Natural killer cell (primary cell): ENCODE data around the gene BCL2L13. TPM values are rescaled to one million over a fixed set of nuclear protein-coding genes. Genes with fewer than 3 reads are reported as not detected.
"Not testable (repeated sequence)": the region's sequence is repeated elsewhere in the genome, so short reads cannot be mapped to it uniquely, and the experiment has no call there.

Source experiments
- ATAC-seq, 3 donors: fragments of 150-1000 bp in 2 of 3; fragments of 200-7000 bp in 1 of 3; cut with Tn5 transposase; 1 replicate in 1 of 3; 2 replicates in 2 of 3; pipeline ENCODE4 v1.10.0; 2021; ENCODE audit warnings: mild to moderate bottlenecking in 2 of 3, moderate library complexity in 2 of 3
- DNase-seq, 2 donors: peaks; one replicate each; pipeline versions ENCODE4 v3.0.0 to v3.0.0-alpha.2; 2013 to 2021; ENCODE audit warnings: mixed read lengths in 1 of 2
- H3K27ac ChIP-seq: one replicate; pipeline ENCODE4 v1.5.1; 2013; ENCODE audit warnings: mild to moderate bottlenecking, low read length
- H3K27me3 ChIP-seq: one replicate; pipeline ENCODE4 v1.6.1; 2013; ENCODE audit warnings: low read length; ENCODE audit not compliant: control insufficient read depth, insufficient read depth
- H3K36me3 ChIP-seq: one replicate; pipeline ENCODE4 v1.6.1; 2013; ENCODE audit warnings: low read length; ENCODE audit not compliant: control insufficient read depth, insufficient read depth
- H3K4me1 ChIP-seq: one replicate; pipeline ENCODE4 v1.6.1; 2013; ENCODE audit warnings: low read length; ENCODE audit not compliant: control insufficient read depth, insufficient read depth
- H3K4me3 ChIP-seq: one replicate; pipeline ENCODE4 v1.5.1; 2013; ENCODE audit warnings: low read length
- H3K9me3 ChIP-seq: one replicate; pipeline ENCODE4 v1.6.1; 2013; ENCODE audit warnings: low read length; ENCODE audit not compliant: control insufficient read depth, insufficient read depth
- H3K27ac Mint-ChIP-seq, 2 donors: one replicate each; pipeline ENCODE4 v1.8.0; 2022; ENCODE audit warnings: mild to moderate bottlenecking in 2 of 2, mixed read lengths in 2 of 2, moderate library complexity in 1 of 2
- H3K27me3 Mint-ChIP-seq, 2 donors: one replicate each; pipeline ENCODE4 v1.8.0; 2022; ENCODE audit warnings: low read depth in 2 of 2, mixed read lengths in 2 of 2
- H3K36me3 Mint-ChIP-seq: one replicate; pipeline ENCODE4 v1.8.0; 2022; ENCODE audit warnings: mixed read lengths
- H3K4me1 Mint-ChIP-seq, 2 donors: one replicate each; pipeline ENCODE4 v1.8.0; 2022; ENCODE audit warnings: mixed read lengths in 2 of 2
- H3K4me3 Mint-ChIP-seq: one replicate; pipeline ENCODE4 v1.8.0; 2022; ENCODE audit warnings: mild to moderate bottlenecking, moderate library complexity, mixed read lengths
- H3K9me3 Mint-ChIP-seq, 2 donors: one replicate each; pipeline ENCODE4 v1.8.0; 2022; ENCODE audit warnings: mixed read lengths in 2 of 2
- WGBS: methylation state at CpG from one replicate; pipeline ENCODE4 v1.1.7; 2013; ENCODE audit warnings: missing lambda C conversion rate; ENCODE audit not compliant: insufficient coverage; 5-methylcytosine and 5-hydroxymethylcytosine counted together
- intact Hi-C: fragments of 100-400 bp; cut with micrococcal nuclease; formaldehyde crosslinking; loops from one replicate; pipeline ENCODE4 v1.14.2; 2022
- total RNA-seq, 4 donors: library from RNA; stranded (reverse); fragments of 120-200 nt in 1 of 4; gene quantifications; one replicate each; pipeline versions ENCODE4 v1.2.3 to v1.2.4, GENCODE V29; 2013 to 2022
- TF ChIP-seq, protein P1 (sequence below): fragments of 200-600 bp; IDR thresholded peaks from one replicate; pipeline ENCODE4 v1.8.0; 2022; ENCODE audit warnings: antibody characterized with exemption

BCL2L13 gene
- total RNA-seq, 3 donors from 2014 or later (not counting 1 experiment from before 2014, with no cell fraction given): 19.1 to 28.7 (median 23.3) TPM

DNA sequence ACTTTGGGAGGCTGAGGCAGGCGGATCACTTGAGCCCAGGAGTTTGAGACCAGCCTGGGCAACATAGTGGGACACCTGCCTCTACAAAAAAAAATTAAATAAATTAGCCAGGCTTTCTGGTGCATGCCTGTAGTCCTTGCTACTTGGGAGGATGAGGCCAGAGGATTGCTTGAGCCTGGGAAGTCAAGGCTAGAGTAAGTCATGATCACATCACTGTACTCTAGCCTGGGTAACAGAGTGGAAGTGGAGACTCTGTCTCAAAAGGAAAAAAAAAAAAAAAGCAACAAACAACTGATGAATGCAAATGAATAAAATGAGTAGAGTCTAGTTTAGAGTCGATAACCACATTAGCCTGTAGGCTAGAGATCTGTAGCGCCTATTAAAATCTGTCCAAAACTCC lies 3.9 kb upstream of the BCL2L13 start:
- Histone ChIP-seq H3K27me3 (no peaks in the 10 kb centered on the region), H3K36me3 (no peaks in the 10 kb centered on the region), H3K9me3 (no peaks in the 10 kb centered on the region), H3K4me3 (no peak overlapping the region), H3K4me1 (peaks cover 14% of the 10 kb centered on the region), H3K27ac (no peak overlapping the region)
- H3K36me3 Mint-ChIP-seq: no peaks in the 10 kb centered on the region
- H3K4me3 Mint-ChIP-seq: no peak overlapping the region
- DNase-seq: no peak
- peaks cover 19 to 24% of the 10 kb centered on the region in 2 donors for H3K4me1 Mint-ChIP-seq
- no peaks in the 10 kb centered on the region for H3K27me3 Mint-ChIP-seq
- no peak overlapping the region for H3K27ac Mint-ChIP-seq
- TF ChIP-seq, protein P1, sequence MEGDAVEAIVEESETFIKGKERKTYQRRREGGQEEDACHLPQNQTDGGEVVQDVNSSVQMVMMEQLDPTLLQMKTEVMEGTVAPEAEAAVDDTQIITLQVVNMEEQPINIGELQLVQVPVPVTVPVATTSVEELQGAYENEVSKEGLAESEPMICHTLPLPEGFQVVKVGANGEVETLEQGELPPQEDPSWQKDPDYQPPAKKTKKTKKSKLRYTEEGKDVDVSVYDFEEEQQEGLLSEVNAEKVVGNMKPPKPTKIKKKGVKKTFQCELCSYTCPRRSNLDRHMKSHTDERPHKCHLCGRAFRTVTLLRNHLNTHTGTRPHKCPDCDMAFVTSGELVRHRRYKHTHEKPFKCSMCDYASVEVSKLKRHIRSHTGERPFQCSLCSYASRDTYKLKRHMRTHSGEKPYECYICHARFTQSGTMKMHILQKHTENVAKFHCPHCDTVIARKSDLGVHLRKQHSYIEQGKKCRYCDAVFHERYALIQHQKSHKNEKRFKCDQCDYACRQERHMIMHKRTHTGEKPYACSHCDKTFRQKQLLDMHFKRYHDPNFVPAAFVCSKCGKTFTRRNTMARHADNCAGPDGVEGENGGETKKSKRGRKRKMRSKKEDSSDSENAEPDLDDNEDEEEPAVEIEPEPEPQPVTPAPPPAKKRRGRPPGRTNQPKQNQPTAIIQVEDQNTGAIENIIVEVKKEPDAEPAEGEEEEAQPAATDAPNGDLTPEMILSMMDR: no peak
- no peak for ATAC-seq
- intact Hi-C loops: no loop called here
- 98% methylated on average over 3 of the region's 3 CpGs for WGBS
- no peaks in the 10 kb centered on the region for H3K9me3 Mint-ChIP-seq

DNA sequence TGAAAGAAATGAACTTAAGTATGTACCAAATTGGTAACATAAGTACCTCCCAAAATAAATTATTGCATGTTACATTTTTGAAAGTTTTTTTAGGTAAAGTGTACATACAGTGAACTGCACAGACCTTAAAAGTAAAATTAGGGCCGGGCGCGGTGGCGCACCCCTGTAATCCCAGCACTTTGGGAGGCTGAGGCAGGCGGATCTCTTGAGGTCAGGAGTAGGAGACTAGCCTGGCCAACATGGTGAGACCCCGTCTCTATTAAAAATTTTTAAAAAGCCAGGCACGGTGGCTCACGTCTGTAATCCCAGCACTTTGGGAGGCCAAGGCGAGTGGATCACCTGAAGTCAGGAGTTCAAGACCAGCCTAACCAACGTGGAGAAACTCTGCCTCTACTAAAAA lies 1.7 kb upstream of the BCL2L13 start:
- WGBS: 90% methylated on average over 9 of the region's 10 CpGs
- H3K27ac Mint-ChIP-seq, H3K4me3 Mint-ChIP-seq, H3K4me3 ChIP-seq, ATAC-seq, H3K9me3 Mint-ChIP-seq, DNase-seq, H3K36me3 Mint-ChIP-seq, H3K27me3 Mint-ChIP-seq, intact Hi-C loops, H3K27ac ChIP-seq, H3K27me3 ChIP-seq, H3K9me3 ChIP-seq, H3K36me3 ChIP-seq: not testable (repeated sequence)
- peaks cover 18% of the 10 kb centered on the region for H3K4me1 ChIP-seq
- peaks cover 25 to 26% of the 10 kb centered on the region in 2 donors for H3K4me1 Mint-ChIP-seq

DNA sequence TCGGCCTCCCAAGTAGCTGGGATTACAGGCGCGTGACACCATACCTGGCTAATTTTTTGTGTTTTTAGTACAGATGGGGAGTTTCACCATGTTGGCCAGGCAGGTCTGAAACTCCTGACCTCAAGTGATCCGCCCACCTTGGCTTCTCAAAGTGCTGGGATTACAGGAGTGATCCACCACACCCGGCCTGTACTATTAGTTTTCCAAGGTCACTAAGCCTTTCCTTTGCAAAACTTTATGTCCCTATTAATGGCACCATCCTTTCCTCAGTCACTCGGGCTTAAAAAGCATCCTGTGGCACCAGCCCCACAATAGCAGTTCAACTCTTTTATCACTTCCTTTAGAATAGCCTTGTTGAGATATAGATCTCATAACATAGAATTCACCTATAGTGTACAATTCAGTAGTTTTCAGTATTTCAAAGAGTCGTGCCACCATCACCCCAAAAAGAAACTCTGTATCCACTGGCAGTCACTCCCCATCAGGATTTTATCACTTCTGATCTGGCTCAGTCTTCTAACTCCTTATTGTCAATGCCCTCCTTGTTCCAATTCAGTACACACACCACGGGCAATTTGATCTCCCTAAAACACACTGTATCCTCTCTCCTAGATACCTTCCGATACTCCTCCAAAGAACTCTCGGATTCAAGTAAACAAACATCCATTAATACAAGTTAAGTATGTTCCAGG lies 921 bp upstream of the BCL2L13 start:
- Histone ChIP-seq H3K27me3 (no peaks in the 10 kb centered on the region), H3K4me1 (peaks cover 18% of the 10 kb centered on the region), H3K4me3 (peak overlapping the region; percentile 72), H3K9me3 (no peaks in the 10 kb centered on the region), H3K27ac (peak overlapping the region; percentile 96), H3K36me3 (no peaks in the 10 kb centered on the region)
- no peaks in the 10 kb centered on the region for H3K9me3 Mint-ChIP-seq
- H3K27ac Mint-ChIP-seq: peak overlapping the region; percentile 96 to 100
- no peaks in the 10 kb centered on the region for H3K27me3 Mint-ChIP-seq
- H3K4me1 Mint-ChIP-seq: peaks cover 25 to 28% of the 10 kb centered on the region in 2 donors
- no peaks in the 10 kb centered on the region for H3K36me3 Mint-ChIP-seq
- peak overlapping the region; percentile 91 for H3K4me3 Mint-ChIP-seq
- TF ChIP-seq, protein P1: no peak
- intact Hi-C loops: loop anchor here (1.0 kb wide), 2 partner anchors 9 to 140 kb away; partner anchors contain the start of gene ATP6V1E1
- WGBS: 66% methylated on average over 10 of the region's 10 CpGs
- DNase-seq (no peak), ATAC-seq (no peak)

DNA sequence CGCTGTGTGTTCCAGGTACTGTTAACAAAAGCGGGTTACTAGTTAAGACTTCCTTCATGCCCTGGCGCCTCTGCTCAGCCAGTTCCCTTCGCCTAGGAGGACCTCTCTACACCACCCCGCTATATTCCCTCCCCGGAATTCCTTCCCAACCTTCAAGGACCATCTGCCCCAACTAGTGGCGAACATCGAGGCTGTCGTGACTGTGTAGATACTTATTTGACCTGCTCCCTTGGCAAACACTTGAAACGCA lies 450 bp upstream of the BCL2L13 start:
- H3K9me3 Mint-ChIP-seq: no peaks in the 10 kb centered on the region
- H3K4me1 ChIP-seq: peaks cover 18% of the 10 kb centered on the region
- peak overlapping the region; percentile 96 for H3K27ac ChIP-seq
- DNase-seq: no peak
- TF ChIP-seq, protein P1: no peak
- no peaks in the 10 kb centered on the region for H3K27me3 ChIP-seq
- no peaks in the 10 kb centered on the region for H3K36me3 Mint-ChIP-seq
- intact Hi-C loops: loop anchor here (1.0 kb wide), 2 partner anchors 10 to 139 kb away; partner anchors contain the start of gene ATP6V1E1
- H3K27me3 Mint-ChIP-seq: no peaks in the 10 kb centered on the region
- H3K9me3 ChIP-seq: no peaks in the 10 kb centered on the region
- peaks cover 25 to 30% of the 10 kb centered on the region in 2 donors for H3K4me1 Mint-ChIP-seq
- H3K27ac Mint-ChIP-seq: peak overlapping the region; percentile 96 to 100
- H3K36me3 ChIP-seq: no peaks in the 10 kb centered on the region
- peak overlapping the region; percentile 72 for H3K4me3 ChIP-seq
- H3K4me3 Mint-ChIP-seq: peak overlapping the region; percentile 91
- peak; percentile 2 to 6 (median 6) for ATAC-seq
- 3% methylated on average over 10 of the region's 10 CpGs for WGBS
